Measurements from ENCODE around the gene DSCAML1.

DNA sequence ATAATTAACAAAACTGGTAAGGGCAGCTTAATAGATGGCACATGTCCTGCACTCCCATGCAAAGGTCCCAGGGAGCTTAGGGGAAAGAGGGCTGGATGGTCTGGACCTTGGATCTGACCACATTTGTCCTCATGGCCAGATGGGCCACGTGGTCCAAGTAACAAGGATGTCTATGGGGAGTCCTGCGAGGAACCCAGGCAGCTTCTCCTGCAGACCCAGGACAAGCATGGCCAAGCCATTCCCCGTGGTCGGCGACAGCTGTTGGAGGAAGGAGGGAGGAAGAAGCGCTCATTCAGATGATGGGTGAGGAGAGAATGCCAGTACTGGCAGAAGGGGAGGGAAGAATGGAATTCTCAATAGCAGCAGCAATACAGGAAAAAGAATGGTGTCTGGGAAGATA, 109.2 kb downstream of the DSCAML1 start:
- TF ChIP-seq, protein P1, sequence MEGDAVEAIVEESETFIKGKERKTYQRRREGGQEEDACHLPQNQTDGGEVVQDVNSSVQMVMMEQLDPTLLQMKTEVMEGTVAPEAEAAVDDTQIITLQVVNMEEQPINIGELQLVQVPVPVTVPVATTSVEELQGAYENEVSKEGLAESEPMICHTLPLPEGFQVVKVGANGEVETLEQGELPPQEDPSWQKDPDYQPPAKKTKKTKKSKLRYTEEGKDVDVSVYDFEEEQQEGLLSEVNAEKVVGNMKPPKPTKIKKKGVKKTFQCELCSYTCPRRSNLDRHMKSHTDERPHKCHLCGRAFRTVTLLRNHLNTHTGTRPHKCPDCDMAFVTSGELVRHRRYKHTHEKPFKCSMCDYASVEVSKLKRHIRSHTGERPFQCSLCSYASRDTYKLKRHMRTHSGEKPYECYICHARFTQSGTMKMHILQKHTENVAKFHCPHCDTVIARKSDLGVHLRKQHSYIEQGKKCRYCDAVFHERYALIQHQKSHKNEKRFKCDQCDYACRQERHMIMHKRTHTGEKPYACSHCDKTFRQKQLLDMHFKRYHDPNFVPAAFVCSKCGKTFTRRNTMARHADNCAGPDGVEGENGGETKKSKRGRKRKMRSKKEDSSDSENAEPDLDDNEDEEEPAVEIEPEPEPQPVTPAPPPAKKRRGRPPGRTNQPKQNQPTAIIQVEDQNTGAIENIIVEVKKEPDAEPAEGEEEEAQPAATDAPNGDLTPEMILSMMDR (IDR thresholded peaks at IDR 0.05; ENCODE audit: low read length) = no peak
- no peak for TF ChIP-seq EZH2 (IDR thresholded peaks at IDR 0.05; ENCODE audit: borderline replicate concordance, low read length)

Measured in OCI-LY1 (cell line).